HEK293 (cell line): ENCODE results near the gene TSHZ3.

ENCODE experiments used
- SP7 ChIP-seq: fragments of 450-650 bp; formaldehyde crosslinking; IDR thresholded peaks from 2 replicates; pipeline ENCODE4 v1.5.1; 2016; ENCODE audit warnings: missing biosample characterization, missing genetic modification characterization
- ZBTB17 ChIP-seq: fragments of 450-650 bp; formaldehyde crosslinking; IDR thresholded peaks from 2 replicates; pipeline ENCODE4 v1.5.1; 2016; ENCODE audit warnings: missing biosample characterization, missing genetic modification characterization
- ZNF223 ChIP-seq: fragments of 450-650 bp; formaldehyde crosslinking; IDR thresholded peaks from 2 replicates; pipeline ENCODE4 v1.5.1; 2016; ENCODE audit warnings: missing biosample characterization, missing genetic modification characterization
- ZNF24 ChIP-seq: fragments of 450-650 bp; formaldehyde crosslinking; IDR thresholded peaks from 2 replicates; pipeline ENCODE4 v1.5.1; 2016; ENCODE audit warnings: missing biosample characterization, missing genetic modification characterization
- ZNF274 ChIP-seq, 2 experiments: fragments of 200-500 bp in 1 of 2; fragments of 450-650 bp in 1 of 2; sonication (Bioruptor generic) in 1 of 2; formaldehyde crosslinking in 1 of 2; IDR thresholded peaks; 2 replicates each; pipeline versions ENCODE4 v1.5.1 to v1.6.1; 2014 to 2016; ENCODE audit warnings: borderline replicate concordance in 1 of 2, inconsistent platforms in 1 of 2, low read length in 1 of 2, missing biosample characterization in 1 of 2, missing genetic modification characterization in 1 of 2
- ZNF529 ChIP-seq: fragments of 450-650 bp; formaldehyde crosslinking; IDR thresholded peaks from 2 replicates; pipeline ENCODE4 v1.5.1; 2017; ENCODE audit warnings: missing genetic modification characterization, missing biosample characterization; ENCODE audit not compliant: insufficient replicate concordance
- ZNF530 ChIP-seq: fragments of 450-650 bp; formaldehyde crosslinking; IDR thresholded peaks from 2 replicates; pipeline ENCODE4 v1.5.1; 2016; ENCODE audit warnings: low read depth, missing biosample characterization, missing genetic modification characterization
- TF ChIP-seq, protein P1 (sequence below): fragments of 450-650 bp; formaldehyde crosslinking; IDR thresholded peaks from 2 replicates; pipeline ENCODE4 v1.5.1; 2016; ENCODE audit warnings: missing biosample characterization, missing genetic modification characterization, low read depth
- TF ChIP-seq, protein P2 (sequence below): fragments of 450-650 bp; formaldehyde crosslinking; IDR thresholded peaks from 2 replicates; pipeline ENCODE4 v1.5.1; 2016; ENCODE audit warnings: missing biosample characterization, missing genetic modification characterization

DNA sequence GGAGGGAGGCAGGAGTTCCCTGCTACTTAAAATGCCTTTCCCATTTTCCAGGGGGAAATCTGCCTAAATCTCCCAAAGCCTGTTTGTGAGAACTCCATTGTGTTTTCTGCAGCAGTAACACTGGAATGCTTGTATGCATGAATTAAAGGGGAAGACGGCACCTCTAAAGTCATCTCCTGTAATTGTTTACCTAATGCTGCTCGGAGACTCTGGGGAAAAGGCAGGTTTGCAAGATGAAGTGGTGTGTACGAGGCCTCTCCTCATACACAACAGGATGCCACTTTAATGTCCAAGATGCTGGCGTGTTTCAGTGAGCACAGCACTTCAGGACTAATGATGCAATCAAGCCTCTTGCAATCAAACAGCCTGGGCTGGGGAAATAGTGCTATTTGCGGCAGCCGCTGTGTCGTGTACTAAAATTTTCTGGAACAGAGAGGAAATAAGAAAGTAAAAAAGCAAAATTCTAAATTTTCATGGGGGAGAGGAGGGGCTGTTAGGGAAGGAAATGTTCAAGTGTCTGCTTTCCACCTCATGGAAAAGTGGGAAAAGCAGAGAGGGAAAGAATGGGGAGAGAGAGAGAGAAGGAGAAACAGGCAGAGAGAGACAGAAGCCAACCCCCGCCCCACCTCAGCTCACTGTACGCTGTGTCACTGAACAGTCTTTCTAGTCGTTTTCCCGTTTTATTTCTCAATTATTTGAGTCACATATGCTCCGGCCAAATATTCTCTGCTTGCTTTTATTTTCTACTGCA lies 32.9 kb downstream of the TSHZ3 start:
- TF ChIP-seq, protein P1, sequence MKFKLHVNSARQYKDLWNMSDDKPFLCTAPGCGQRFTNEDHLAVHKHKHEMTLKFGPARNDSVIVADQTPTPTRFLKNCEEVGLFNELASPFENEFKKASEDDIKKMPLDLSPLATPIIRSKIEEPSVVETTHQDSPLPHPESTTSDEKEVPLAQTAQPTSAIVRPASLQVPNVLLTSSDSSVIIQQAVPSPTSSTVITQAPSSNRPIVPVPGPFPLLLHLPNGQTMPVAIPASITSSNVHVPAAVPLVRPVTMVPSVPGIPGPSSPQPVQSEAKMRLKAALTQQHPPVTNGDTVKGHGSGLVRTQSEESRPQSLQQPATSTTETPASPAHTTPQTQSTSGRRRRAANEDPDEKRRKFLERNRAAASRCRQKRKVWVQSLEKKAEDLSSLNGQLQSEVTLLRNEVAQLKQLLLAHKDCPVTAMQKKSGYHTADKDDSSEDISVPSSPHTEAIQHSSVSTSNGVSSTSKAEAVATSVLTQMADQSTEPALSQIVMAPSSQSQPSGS = peak; percentile 95
- TF ChIP-seq, protein P2, sequence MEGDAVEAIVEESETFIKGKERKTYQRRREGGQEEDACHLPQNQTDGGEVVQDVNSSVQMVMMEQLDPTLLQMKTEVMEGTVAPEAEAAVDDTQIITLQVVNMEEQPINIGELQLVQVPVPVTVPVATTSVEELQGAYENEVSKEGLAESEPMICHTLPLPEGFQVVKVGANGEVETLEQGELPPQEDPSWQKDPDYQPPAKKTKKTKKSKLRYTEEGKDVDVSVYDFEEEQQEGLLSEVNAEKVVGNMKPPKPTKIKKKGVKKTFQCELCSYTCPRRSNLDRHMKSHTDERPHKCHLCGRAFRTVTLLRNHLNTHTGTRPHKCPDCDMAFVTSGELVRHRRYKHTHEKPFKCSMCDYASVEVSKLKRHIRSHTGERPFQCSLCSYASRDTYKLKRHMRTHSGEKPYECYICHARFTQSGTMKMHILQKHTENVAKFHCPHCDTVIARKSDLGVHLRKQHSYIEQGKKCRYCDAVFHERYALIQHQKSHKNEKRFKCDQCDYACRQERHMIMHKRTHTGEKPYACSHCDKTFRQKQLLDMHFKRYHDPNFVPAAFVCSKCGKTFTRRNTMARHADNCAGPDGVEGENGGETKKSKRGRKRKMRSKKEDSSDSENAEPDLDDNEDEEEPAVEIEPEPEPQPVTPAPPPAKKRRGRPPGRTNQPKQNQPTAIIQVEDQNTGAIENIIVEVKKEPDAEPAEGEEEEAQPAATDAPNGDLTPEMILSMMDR = no peak
- TF ChIP-seq ZNF274 (IDR thresholded peaks at IDR 0.05; ENCODE audit: low read length) = no peak
- TF ChIP-seq ZNF274 (tag by site-specific recombination; IDR thresholded peaks at IDR 0.05; ENCODE audit: borderline replicate concordance) = no peak
- peak; percentile 96 for TF ChIP-seq ZBTB17
- peak; percentile 80 for TF ChIP-seq ZNF24 (tag by site-specific recombination)
- no peak for TF ChIP-seq ZNF530 (tag by site-specific recombination)
- no peak for TF ChIP-seq ZNF529 (tag by site-specific recombination)
- peak; percentile 84 for TF ChIP-seq SP7
- no peak for TF ChIP-seq ZNF223 (tag by site-specific recombination)
